ENCODE data around the gene THUMPD1. TPM values are rescaled to one million over a fixed set of nuclear protein-coding genes. Genes with fewer than 3 reads are reported as not detected.

The THUMPD1 gene
- 44.9 TPM for polyA plus RNA-seq (2013, experiment 1 of 2)
- polyA plus RNA-seq (2013, experiment 2 of 2) = 43.9 TPM

- Histone ChIP-seq H3K27ac (ENCODE audit: low read depth, low read length) (peak within 1 kb of the TSS; percentile 60), H3K79me2 (ENCODE audit: control insufficient read depth, insufficient read depth, low read length) (peaks cover 19% of the 10 kb centered on the region), H4K8ac (ENCODE audit: low read depth, low read length) (no peak within 1 kb of the TSS), H3K18ac (ENCODE audit: low read length) (peak within 1 kb of the TSS; percentile 30), H3K23ac (ENCODE audit: low read length) (no peak within 1 kb of the TSS), H3K9ac (ENCODE audit: low read length) (peak within 1 kb of the TSS; percentile 90), H4K5ac (ENCODE audit: low read length) (no peak within 1 kb of the TSS), H3K36me3 (ENCODE audit: control insufficient read depth, insufficient read depth, low read length) (peaks cover 7% of the 10 kb centered on the region), H3K4me3 (ENCODE audit: low read length) (peak within 1 kb of the TSS; percentile 95), H3K4me2 (ENCODE audit: low read length) (peak within 1 kb of the TSS; percentile 79), H3K79me1 (ENCODE audit: low read length) (peaks cover 12% of the 10 kb centered on the region), H3K27me3 (ENCODE audit: insufficient read depth, low read length, poor library complexity) (no peaks in the 10 kb centered on the region), H3K4ac (ENCODE audit: low read depth, low read length) (peak within 1 kb of the TSS; percentile 61), H3K56ac (ENCODE audit: low read length) (peak within 1 kb of the TSS; percentile 91), H2BK5ac (ENCODE audit: low read length) (peak within 1 kb of the TSS; percentile 64), H2BK15ac (replicated peaks; ENCODE audit: low read depth) (no peak within 1 kb of the TSS), H3K4me1 (ENCODE audit: control insufficient read depth, low read depth, low read length) (peaks cover 2% of the 10 kb centered on the region), H2BK120ac (ENCODE audit: low read depth, low read length) (no peak within 1 kb of the TSS), H2AK5ac (ENCODE audit: low read length) (no peak within 1 kb of the TSS)
- no CpG with 5 or more reads among the region's 42 CpGs for WGBS (ENCODE audit: extremely low coverage, insufficient coverage, low lambda C conversion rate)
- peak; percentile 98 for DNase-seq
Measured at GRCh38 chr16:20741554-20742285, at the start of gene THUMPD1. Gene THUMPD1, minus strand, starts transcription at chr16:20741818. Its CDS starts 79 bp downstream, at chr16:20741739.

GRCh38 chr16:20789130-20789529 is 47.5 kb upstream of the THUMPD1 start:
- H3K9ac ChIP-seq (ENCODE audit: low read length) = no peak overlapping the region
- DNase-seq = no peak
- no peak overlapping the region for H3K56ac ChIP-seq (ENCODE audit: low read length)
- no peaks in the 10 kb centered on the region for H3K79me1 ChIP-seq (ENCODE audit: low read length)
- no peak overlapping the region for H2AK5ac ChIP-seq (ENCODE audit: low read length)
- H3K4me3 ChIP-seq (ENCODE audit: low read length) = no peak overlapping the region
- H3K4ac ChIP-seq (ENCODE audit: low read depth, low read length) = no peak overlapping the region
- H3K18ac ChIP-seq (ENCODE audit: low read length) = no peak overlapping the region
- no peaks in the 10 kb centered on the region for H3K27me3 ChIP-seq (ENCODE audit: insufficient read depth, low read length, poor library complexity)
- H3K4me2 ChIP-seq (ENCODE audit: low read length) = no peak overlapping the region
- H4K8ac ChIP-seq (ENCODE audit: low read depth, low read length) = no peak overlapping the region
- no peak overlapping the region for H2BK120ac ChIP-seq (ENCODE audit: low read depth, low read length)
- H2BK15ac ChIP-seq (replicated peaks; ENCODE audit: low read depth) = no peak overlapping the region
- H4K5ac ChIP-seq (ENCODE audit: low read length) = no peak overlapping the region
- no peaks in the 10 kb centered on the region for H3K36me3 ChIP-seq (ENCODE audit: control insufficient read depth, insufficient read depth, low read length)
- no peak overlapping the region for H3K27ac ChIP-seq (ENCODE audit: low read depth, low read length)
- H3K23ac ChIP-seq (ENCODE audit: low read length) = no peak overlapping the region
- no peak overlapping the region for H2BK5ac ChIP-seq (ENCODE audit: low read length)
- H3K4me1 ChIP-seq (ENCODE audit: control insufficient read depth, low read depth, low read length) = no peaks in the 10 kb centered on the region
- H3K79me2 ChIP-seq (ENCODE audit: control insufficient read depth, insufficient read depth, low read length) = no peaks in the 10 kb centered on the region

GRCh38 chr16:20784204-20784603 is 42.6 kb upstream of the THUMPD1 start:
- no peak for DNase-seq
- no peak overlapping the region for H3K56ac ChIP-seq (ENCODE audit: low read length)
- H3K4me2 ChIP-seq (ENCODE audit: low read length) = no peak overlapping the region
- H3K36me3 ChIP-seq (ENCODE audit: control insufficient read depth, insufficient read depth, low read length) = no peaks in the 10 kb centered on the region
- no peak overlapping the region for H3K4ac ChIP-seq (ENCODE audit: low read depth, low read length)
- no peak overlapping the region for H3K9ac ChIP-seq (ENCODE audit: low read length)
- no peaks in the 10 kb centered on the region for H3K79me2 ChIP-seq (ENCODE audit: control insufficient read depth, insufficient read depth, low read length)
- H2AK5ac ChIP-seq (ENCODE audit: low read length) = no peak overlapping the region
- no peaks in the 10 kb centered on the region for H3K27me3 ChIP-seq (ENCODE audit: insufficient read depth, low read length, poor library complexity)
- H3K27ac ChIP-seq (ENCODE audit: low read depth, low read length) = no peak overlapping the region
- no peak overlapping the region for H2BK15ac ChIP-seq (replicated peaks; ENCODE audit: low read depth)
- no peak overlapping the region for H2BK120ac ChIP-seq (ENCODE audit: low read depth, low read length)
- no peak overlapping the region for H4K8ac ChIP-seq (ENCODE audit: low read depth, low read length)
- H4K5ac ChIP-seq (ENCODE audit: low read length) = no peak overlapping the region
- H3K79me1 ChIP-seq (ENCODE audit: low read length) = no peaks in the 10 kb centered on the region
- no peak overlapping the region for H3K18ac ChIP-seq (ENCODE audit: low read length)
- H3K4me1 ChIP-seq (ENCODE audit: control insufficient read depth, low read depth, low read length) = no peaks in the 10 kb centered on the region
- H3K23ac ChIP-seq (ENCODE audit: low read length) = no peak overlapping the region
- no peak overlapping the region for H2BK5ac ChIP-seq (ENCODE audit: low read length)
- no peak overlapping the region for H3K4me3 ChIP-seq (ENCODE audit: low read length)

GRCh38 chr16:20782470-20782869 is 40.9 kb upstream of the THUMPD1 start:
- DNase-seq = no peak
- H3K4me3 ChIP-seq (ENCODE audit: low read length) = no peak overlapping the region
- no peaks in the 10 kb centered on the region for H3K79me2 ChIP-seq (ENCODE audit: control insufficient read depth, insufficient read depth, low read length)
- no peaks in the 10 kb centered on the region for H3K79me1 ChIP-seq (ENCODE audit: low read length)
- WGBS (ENCODE audit: extremely low coverage, insufficient coverage, low lambda C conversion rate) = no CpG with 5 or more reads among the region's 2 CpGs
- no peak overlapping the region for H2BK5ac ChIP-seq (ENCODE audit: low read length)
- H2BK120ac ChIP-seq (ENCODE audit: low read depth, low read length) = no peak overlapping the region
- no peak overlapping the region for H4K5ac ChIP-seq (ENCODE audit: low read length)
- H3K23ac ChIP-seq (ENCODE audit: low read length) = no peak overlapping the region
- no peak overlapping the region for H4K8ac ChIP-seq (ENCODE audit: low read depth, low read length)
- H3K4me1 ChIP-seq (ENCODE audit: control insufficient read depth, low read depth, low read length) = no peaks in the 10 kb centered on the region
- H3K4ac ChIP-seq (ENCODE audit: low read depth, low read length) = no peak overlapping the region
- H3K4me2 ChIP-seq (ENCODE audit: low read length) = no peak overlapping the region
- H3K27ac ChIP-seq (ENCODE audit: low read depth, low read length) = no peak overlapping the region
- H3K36me3 ChIP-seq (ENCODE audit: control insufficient read depth, insufficient read depth, low read length) = no peaks in the 10 kb centered on the region
- no peak overlapping the region for H2AK5ac ChIP-seq (ENCODE audit: low read length)
- H2BK15ac ChIP-seq (replicated peaks; ENCODE audit: low read depth) = no peak overlapping the region
- no peak overlapping the region for H3K9ac ChIP-seq (ENCODE audit: low read length)
- H3K18ac ChIP-seq (ENCODE audit: low read length) = no peak overlapping the region
- no peaks in the 10 kb centered on the region for H3K27me3 ChIP-seq (ENCODE audit: insufficient read depth, low read length, poor library complexity)
- H3K56ac ChIP-seq (ENCODE audit: low read length) = no peak overlapping the region

- Histone ChIP-seq H4K8ac (ENCODE audit: low read depth, low read length) (peak overlapping the region; percentile 13), H4K5ac (ENCODE audit: low read length) (no peak overlapping the region), H3K79me2 (ENCODE audit: control insufficient read depth, insufficient read depth, low read length) (no peaks in the 10 kb centered on the region), H3K18ac (ENCODE audit: low read length) (no peak overlapping the region), H3K4me3 (ENCODE audit: low read length) (no peak overlapping the region), H3K56ac (ENCODE audit: low read length) (no peak overlapping the region), H3K9ac (ENCODE audit: low read length) (no peak overlapping the region), H3K27ac (ENCODE audit: low read depth, low read length) (no peak overlapping the region), H3K79me1 (ENCODE audit: low read length) (no peaks in the 10 kb centered on the region), H2BK120ac (ENCODE audit: low read depth, low read length) (no peak overlapping the region), H3K4ac (ENCODE audit: low read depth, low read length) (no peak overlapping the region), H2BK15ac (replicated peaks; ENCODE audit: low read depth) (no peak overlapping the region), H3K27me3 (ENCODE audit: insufficient read depth, low read length, poor library complexity) (no peaks in the 10 kb centered on the region), H3K4me1 (ENCODE audit: control insufficient read depth, low read depth, low read length) (no peaks in the 10 kb centered on the region), H3K36me3 (ENCODE audit: control insufficient read depth, insufficient read depth, low read length) (no peaks in the 10 kb centered on the region), H3K4me2 (ENCODE audit: low read length) (no peak overlapping the region), H2BK5ac (ENCODE audit: low read length) (no peak overlapping the region), H2AK5ac (ENCODE audit: low read length) (no peak overlapping the region), H3K23ac (ENCODE audit: low read length) (no peak overlapping the region)
- no CpG with 5 or more reads among the region's 1 CpG for WGBS (ENCODE audit: extremely low coverage, insufficient coverage, low lambda C conversion rate)
- DNase-seq = no peak
Measured at GRCh38 chr16:20781697-20782096, 40.1 kb upstream of the THUMPD1 start.
